ENCODE results near the gene PPP1R1B. TPM values are rescaled to one million over a fixed set of nuclear protein-coding genes. Genes with fewer than 3 reads are reported as not detected.

Gene PPP1R1B
- total RNA-seq, 2 donors from 2014 or later, result not detected

DNA sequence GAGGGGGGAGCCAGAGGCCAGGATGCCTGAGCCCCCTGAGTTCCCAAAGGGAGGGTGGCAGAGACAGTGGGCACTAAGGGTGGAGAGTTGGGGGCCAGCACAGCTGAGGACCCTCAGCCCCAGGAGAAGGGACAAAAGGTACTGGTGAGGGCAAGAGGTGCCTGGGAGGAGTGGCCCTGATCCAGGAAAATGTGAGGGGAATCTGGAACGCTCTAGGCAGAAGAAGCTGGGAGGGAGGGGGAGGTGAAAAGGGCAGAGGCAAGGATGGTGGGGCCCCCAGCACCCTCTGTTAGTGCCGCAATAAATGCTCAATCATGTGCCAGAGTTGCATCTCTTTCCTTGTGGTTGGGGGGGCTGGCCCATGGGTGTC is 39.5 kb downstream of the PPP1R1B start:
- no peak for ATAC-seq (replicated peaks)
- peaks cover 9% of the 10 kb centered on the region for H3K36me3 Mint-ChIP-seq (ENCODE audit: low read depth)
- peaks cover 17% of the 10 kb centered on the region for H3K27me3 Mint-ChIP-seq
- H3K9me3 Mint-ChIP-seq, result no peaks in the 10 kb centered on the region
- no peak overlapping the region for H3K4me3 Mint-ChIP-seq
- no peak overlapping the region for H3K27ac Mint-ChIP-seq
- H3K4me1 Mint-ChIP-seq, result peaks cover 5% of the 10 kb centered on the region

DNA sequence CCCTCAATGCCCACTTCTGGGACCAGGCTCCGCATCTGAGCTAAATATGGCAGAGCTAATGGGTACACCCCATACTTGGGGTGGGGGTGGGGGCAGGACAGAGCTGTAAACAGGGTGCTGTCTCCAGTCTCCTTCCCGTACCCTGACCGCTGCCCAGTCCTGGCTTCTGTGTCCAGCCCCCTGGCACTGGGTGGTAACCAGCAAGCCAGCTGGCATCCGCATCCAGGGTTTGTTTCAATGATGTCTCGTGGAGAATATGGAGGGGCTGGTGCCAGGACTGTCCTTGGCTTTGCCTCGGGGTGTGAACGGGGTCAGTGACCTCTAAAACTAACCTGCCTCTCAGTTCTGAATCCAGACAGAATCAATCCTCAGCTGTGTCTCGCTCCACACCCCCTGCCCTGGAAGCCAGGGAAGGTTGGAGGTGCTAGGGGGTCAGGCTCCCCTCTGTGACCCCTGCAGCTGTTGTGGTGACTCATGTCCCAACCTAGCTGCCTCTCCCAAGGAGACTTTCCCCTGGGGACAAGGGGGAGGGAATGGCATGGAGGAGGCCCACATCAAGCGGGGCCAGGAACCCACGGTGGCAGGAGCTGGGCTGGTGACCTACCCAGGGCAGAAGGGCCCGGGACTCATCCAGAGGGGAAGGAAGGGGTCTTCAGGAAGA is 40.0 kb downstream of the PPP1R1B start:
- no peak for ATAC-seq (replicated peaks)
- peaks cover 17% of the 10 kb centered on the region for H3K27me3 Mint-ChIP-seq
- H3K4me3 Mint-ChIP-seq, result no peak overlapping the region

DNA sequence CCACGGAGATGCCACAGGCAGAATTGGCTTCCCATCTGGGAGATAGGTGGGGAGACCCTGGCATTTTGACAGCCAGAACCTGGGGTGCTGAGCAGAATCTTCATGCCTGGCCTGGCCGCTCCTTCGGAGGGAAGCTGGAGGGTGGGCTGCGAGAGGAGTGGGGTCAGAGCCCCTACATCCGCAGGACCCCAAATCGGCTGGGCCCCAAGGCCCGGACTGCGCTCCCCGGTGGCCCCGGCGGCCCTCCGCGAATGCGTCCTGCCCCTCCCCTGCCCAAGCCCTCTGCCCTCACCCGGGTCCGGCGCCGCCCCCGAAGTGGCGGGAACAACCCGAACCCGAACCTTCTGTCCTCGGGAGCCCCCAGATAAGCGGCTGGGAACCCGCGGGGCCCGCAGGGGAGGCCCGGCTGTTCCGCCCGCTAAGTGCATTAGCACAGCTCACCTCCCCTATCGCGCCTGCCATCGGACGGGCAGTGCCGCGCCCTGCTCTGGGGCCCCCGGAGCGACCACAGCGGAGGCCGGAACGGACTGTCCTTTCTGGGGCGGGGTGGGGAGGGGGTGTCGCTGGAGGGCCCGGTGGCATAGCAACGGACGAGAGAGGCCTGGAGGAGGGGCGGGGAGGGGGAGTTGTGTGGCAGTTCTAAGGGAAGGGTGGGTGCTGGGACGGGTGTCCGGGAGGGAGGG is 40.7 kb downstream of the PPP1R1B start:
- Mint-ChIP-seq H3K4me3 (peak overlapping the region; percentile 48), H3K9me3 (no peaks in the 10 kb centered on the region), H3K27me3 (peaks cover 17% of the 10 kb centered on the region), H3K27ac (no peak overlapping the region), H3K36me3 (ENCODE audit: low read depth) (no peaks in the 10 kb centered on the region), H3K4me1 (peaks cover 10% of the 10 kb centered on the region)
- no peak for ATAC-seq (replicated peaks)

More for the DNA sequence above, 40.0 kb downstream of the PPP1R1B start:
- Mint-ChIP-seq H3K36me3 (ENCODE audit: low read depth) (peaks cover 4% of the 10 kb centered on the region), H3K27ac (no peak overlapping the region), H3K9me3 (no peaks in the 10 kb centered on the region), H3K4me1 (peaks cover 6% of the 10 kb centered on the region)

DNA sequence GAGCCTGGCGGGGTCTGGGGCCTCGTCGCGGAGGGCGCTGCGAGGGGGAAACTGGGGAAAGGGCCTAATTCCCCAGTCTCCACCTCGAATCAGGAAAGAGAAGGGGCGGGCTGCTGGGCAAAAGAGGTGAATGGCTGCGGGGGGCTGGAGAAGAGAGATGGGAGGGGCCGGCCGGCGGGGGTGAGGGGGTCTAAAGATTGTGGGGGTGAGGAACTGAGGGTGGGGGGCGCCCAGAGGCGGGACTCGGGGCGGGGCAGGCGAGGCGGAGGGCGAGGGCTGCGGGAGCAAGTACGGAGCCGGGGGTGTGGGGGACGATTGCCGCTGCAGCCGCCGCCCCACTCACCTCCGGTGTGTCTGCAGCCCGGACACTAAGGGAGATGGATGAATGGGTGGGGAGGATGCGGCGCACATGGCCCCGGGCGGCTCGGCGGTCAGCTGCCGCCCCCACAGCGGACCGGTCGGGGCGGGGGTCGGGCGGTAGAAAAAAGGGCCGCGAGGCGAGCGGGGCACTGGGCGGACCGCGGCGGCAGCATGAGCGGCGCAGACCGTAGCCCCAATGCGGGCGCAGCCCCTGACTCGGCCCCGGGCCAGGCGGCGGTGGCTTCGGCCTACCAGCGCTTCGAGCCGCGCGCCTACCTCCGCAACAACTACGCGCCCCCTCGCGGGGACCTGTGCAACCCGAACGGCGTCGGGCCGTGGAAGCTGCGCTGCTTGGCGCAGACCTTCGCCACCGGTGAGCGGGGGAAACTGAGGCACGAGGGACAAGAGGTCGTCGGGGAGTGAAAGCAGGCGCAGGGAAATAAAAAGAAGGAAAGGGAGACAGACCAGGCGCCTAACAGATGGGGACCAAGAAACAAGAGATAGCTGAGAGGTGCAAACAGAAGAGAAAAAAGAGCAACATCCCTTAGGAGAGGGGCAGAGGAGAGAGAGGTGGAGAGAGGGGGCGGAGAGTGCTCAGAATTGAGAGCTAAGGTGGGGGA is 41.5 kb downstream of the PPP1R1B start, which contains the start of gene PNMT:
TSS of gene PNMT (plus strand) at position 509 of the 980 bp plus-strand sequence. CDS start at position 532, 23 bp downstream.
- Mint-ChIP-seq H3K4me1 (peaks cover 10% of the 10 kb centered on the region), H3K27me3 (peaks cover 17% of the 10 kb centered on the region), H3K27ac (no peak within 1 kb of the TSS), H3K36me3 (ENCODE audit: low read depth) (no peaks in the 10 kb centered on the region), H3K9me3 (no peaks in the 10 kb centered on the region), H3K4me3 (peak within 1 kb of the TSS; percentile 48)
- peak; percentile 70 for ATAC-seq (replicated peaks)

DNA sequence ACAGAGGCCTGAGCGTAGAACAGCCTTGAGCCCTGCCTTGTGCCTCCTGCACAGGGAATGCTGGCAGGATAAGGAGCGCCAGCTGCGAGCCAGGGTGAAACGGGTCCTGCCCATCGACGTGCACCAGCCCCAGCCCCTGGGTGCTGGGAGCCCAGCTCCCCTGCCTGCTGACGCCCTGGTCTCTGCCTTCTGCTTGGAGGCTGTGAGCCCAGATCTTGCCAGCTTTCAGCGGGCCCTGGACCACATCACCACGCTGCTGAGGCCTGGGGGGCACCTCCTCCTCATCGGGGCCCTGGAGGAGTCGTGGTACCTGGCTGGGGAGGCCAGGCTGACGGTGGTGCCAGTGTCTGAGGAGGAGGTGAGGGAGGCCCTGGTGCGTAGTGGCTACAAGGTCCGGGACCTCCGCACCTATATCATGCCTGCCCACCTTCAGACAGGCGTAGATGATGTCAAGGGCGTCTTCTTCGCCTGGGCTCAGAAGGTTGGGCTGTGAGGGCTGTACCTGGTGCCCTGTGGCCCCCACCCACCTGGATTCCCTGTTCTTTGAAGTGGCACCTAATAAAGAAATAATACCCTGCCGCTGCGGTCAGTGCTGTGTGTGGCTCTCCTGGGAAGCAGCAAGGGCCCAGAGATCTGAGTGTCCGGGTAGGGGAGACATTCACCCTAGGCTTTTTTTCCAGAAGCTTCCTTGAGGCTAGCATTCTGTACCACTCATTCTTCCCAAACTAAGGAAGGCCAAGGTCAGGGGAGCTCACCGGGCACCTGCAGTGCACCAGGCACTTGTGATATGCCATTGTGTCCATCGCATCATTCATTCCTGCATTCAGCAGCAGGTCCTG is 43.4 kb downstream of the PPP1R1B start:
- no peak for ATAC-seq (replicated peaks)
- no peaks in the 10 kb centered on the region for H3K9me3 Mint-ChIP-seq
- peaks cover 10% of the 10 kb centered on the region for H3K4me1 Mint-ChIP-seq
- H3K27ac Mint-ChIP-seq, result no peak overlapping the region
- H3K36me3 Mint-ChIP-seq (ENCODE audit: low read depth), result no peaks in the 10 kb centered on the region
- peaks cover 17% of the 10 kb centered on the region for H3K27me3 Mint-ChIP-seq
- H3K4me3 Mint-ChIP-seq, result no peak overlapping the region

DNA sequence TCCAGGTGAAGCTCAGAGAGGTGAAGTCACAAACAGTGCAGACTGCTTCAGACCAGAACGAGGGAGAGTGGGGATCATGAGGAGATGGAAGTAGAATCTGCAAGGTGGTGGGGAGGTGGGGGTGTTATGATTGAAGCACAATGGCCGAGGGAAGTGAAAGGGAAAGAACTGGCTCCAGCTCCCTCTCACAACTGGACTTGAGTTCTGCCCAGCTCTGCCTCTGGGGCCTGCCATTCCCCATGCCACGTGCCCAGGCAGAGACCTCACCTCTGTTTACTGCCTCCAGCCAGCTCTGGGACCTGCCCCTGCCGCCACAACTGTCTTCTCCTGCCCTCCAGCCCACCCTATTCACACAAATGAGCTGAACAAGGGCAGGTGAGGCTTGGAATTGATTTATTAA is 44.0 kb downstream of the PPP1R1B start:
- no peak for ATAC-seq (replicated peaks)
- no peak overlapping the region for H3K4me3 Mint-ChIP-seq
- no peak overlapping the region for H3K27ac Mint-ChIP-seq
- H3K27me3 Mint-ChIP-seq, result peaks cover 17% of the 10 kb centered on the region
- H3K9me3 Mint-ChIP-seq, result no peaks in the 10 kb centered on the region
- peaks cover 10% of the 10 kb centered on the region for H3K4me1 Mint-ChIP-seq
- no peaks in the 10 kb centered on the region for H3K36me3 Mint-ChIP-seq (ENCODE audit: low read depth)

DNA sequence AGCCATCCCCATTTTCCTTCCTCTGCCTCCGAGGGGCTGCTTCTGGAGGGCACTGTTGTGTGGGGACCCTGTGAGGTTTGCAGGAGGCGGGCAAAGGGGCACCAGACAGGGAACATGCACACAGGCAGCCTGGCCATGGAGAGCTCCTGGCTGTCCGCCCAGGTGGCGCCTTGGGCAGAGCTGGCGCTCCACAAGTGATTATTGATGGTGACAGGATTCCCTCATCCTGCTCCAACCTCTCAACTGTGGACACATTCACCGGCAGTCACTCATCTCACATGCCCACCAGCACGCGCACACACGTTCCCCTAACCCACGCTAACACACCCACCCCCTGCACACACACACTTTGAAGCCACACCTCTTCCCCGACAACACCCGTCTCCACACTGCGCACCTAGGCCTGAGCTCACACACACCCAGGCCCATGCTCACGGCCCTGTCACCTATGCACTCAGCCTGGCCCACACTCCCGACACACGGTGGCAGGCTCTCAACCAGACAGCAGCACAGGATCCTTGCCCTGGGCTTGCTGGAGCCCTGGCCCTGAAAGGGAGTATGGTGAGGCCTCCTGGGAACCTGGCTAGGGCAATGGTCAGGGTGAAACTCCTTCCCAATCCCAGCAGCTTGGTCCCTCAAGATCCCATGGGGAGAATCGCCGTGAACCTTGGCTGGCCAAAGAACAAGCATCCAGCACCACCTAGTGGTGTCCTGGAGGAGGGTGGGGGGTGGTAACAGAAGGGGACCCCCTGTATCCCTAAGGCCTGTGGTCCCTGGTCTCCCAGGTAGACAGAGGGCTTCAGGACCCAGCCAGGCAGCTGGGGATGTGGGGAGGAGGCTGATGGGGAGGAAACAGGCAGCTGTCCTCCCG is 45.1 kb downstream of the PPP1R1B start:
- no peak for ATAC-seq (replicated peaks)
- Mint-ChIP-seq H3K4me3 (no peak overlapping the region), H3K27me3 (peaks cover 13% of the 10 kb centered on the region), H3K4me1 (peaks cover 16% of the 10 kb centered on the region), H3K27ac (no peak overlapping the region), H3K9me3 (no peaks in the 10 kb centered on the region), H3K36me3 (ENCODE audit: low read depth) (no peaks in the 10 kb centered on the region)

DNA sequence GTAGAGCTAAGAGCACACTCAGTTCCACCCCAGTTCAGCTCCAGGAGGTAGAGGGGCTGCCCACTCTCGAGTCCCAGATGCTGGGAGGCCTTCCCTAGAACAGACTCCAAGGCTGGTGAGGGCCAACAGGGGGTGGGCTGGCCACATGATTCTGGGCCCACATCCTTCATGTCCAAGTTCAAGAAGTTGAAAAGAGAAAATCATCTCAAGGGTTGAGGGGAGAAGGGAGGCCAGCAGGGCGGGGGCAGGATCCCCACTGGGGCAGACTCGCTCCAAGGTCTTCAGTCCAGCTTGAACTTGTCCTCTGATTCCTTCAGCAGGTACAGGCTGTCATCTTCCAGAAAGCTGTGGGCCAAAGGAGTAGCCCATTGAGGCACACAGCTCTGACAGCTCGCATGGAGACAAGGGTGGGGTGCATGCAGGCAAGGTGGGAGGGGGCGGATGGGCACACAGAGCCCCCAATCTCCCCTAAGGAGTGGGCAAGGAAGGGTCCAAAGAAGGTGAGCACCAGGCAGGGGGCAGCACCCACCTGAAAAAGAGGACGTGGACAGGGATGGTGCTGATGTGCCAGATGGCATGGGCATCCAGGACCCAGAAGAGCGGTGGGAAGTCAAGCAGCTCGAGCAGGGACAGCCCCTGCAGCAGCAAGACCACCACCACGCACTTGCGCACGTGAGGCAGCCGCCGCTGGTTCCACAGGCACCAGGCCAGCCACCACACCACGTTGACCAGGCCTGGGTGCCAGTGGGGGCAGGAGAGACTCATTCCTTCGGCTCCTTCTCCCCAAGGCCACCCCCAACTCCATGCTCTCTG is 46.0 kb downstream of the PPP1R1B start:
- H3K27ac Mint-ChIP-seq, result no peak overlapping the region
- H3K4me1 Mint-ChIP-seq, result peaks cover 20% of the 10 kb centered on the region

DNA sequence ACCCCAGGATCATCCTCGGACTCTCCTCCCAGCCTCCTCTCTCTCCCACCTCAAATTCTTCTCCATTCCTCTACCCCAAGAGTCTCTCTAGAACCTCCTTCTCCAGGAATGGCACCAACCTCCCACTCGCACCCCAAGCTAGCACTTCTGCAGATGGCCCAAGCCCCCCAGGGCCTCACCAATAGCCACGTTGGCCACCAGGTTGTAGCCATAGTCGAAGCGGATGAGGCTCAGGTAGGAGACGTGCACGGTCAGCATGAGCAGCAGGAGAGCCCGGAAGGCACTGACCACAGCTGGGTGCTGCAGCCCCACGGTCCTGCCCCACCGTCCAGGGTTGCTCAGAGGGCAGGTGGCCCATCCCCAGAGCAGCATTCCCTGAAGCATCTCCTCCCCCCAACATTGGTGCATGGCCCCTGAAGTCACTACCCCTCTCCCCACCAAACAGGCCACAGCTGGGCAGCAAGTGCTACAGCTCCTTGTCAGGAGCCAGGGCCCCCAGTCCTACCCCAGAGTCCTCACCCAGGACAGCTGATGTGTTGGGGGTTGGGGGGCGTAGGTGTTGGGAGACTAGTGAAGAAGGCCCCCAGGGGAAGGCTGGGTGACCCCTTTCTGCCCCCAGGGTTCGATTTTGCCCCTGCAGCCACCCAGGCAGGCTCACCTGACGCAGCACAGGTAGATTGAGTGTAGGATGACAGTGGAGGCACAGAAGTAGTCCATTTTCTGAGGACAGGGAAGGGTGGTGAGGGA is 46.8 kb downstream of the PPP1R1B start:
- no peak overlapping the region for H3K4me3 Mint-ChIP-seq
- H3K4me1 Mint-ChIP-seq, result peaks cover 17% of the 10 kb centered on the region
- ATAC-seq (replicated peaks), result no peak
- H3K36me3 Mint-ChIP-seq (ENCODE audit: low read depth), result no peaks in the 10 kb centered on the region
- H3K9me3 Mint-ChIP-seq, result no peaks in the 10 kb centered on the region
- H3K27ac Mint-ChIP-seq, result no peak overlapping the region
- peaks cover 11% of the 10 kb centered on the region for H3K27me3 Mint-ChIP-seq

More for the DNA sequence above, 46.0 kb downstream of the PPP1R1B start:
- Mint-ChIP-seq H3K27me3 (peaks cover 13% of the 10 kb centered on the region), H3K9me3 (no peaks in the 10 kb centered on the region), H3K4me3 (no peak overlapping the region), H3K36me3 (ENCODE audit: low read depth) (no peaks in the 10 kb centered on the region)
- ATAC-seq (replicated peaks), result no peak

DNA sequence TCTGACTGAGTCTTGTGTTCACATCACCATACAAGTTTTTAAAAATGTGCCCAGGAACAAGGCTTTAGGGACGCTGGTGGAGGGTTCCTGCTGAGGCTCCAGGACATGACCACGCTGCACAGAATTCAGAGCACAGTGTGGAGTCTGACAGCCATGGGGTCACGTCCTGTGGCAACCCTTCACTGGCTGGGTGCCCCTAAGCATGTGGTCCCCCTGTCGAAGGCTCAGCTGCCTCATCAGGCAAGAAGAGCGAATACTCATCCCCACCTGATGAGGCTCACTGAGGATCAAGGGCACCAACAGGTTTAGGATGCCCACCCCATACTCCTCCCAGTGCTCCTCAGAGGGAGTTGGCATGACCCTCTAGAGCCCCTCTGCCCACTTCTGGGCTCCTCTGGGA is 47.4 kb downstream of the PPP1R1B start:
- Mint-ChIP-seq H3K27ac (no peak overlapping the region), H3K36me3 (ENCODE audit: low read depth) (no peaks in the 10 kb centered on the region), H3K4me3 (no peak overlapping the region), H3K9me3 (no peaks in the 10 kb centered on the region), H3K27me3 (peaks cover 7% of the 10 kb centered on the region), H3K4me1 (peaks cover 20% of the 10 kb centered on the region)
- no peak for ATAC-seq (replicated peaks)

DNA sequence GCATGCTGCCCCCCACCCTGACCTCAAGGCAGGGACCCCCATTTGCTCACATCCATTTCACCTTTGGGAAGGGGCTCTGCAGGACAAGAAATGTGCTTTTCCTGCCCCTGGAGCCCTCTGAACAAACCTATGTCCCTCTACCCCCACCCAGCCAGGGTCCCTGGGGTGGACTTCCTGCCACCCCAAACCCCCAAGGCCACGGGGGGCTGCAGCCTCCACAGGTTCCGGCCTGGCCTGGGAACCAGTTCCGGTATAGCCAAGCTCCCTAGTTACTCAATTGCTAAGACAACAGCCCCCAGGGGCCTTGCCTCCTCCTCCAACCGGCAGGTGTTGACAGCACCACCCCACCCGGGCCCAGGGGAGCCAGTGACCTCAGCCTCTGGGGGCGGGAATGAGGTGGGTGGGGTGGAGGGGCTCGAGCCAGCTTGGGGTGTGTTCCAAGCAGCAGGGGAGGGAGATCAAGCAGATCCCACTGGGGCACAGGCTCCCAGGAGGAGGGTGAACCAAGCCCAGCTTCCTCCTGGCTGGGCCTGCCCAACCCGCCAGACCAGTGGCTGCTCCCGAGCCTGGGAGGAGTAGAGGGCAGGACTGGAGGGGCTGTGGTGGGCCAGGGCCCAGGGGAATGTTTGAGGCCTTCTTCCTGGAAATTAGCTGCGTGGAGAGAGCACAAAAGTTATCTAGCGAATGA is 48.1 kb downstream of the PPP1R1B start:
- Mint-ChIP-seq H3K4me1 (peaks cover 27% of the 10 kb centered on the region), H3K4me3 (no peak overlapping the region), H3K36me3 (ENCODE audit: low read depth) (no peaks in the 10 kb centered on the region), H3K9me3 (no peaks in the 10 kb centered on the region), H3K27ac (peak overlapping the region; percentile 57), H3K27me3 (peaks cover 4% of the 10 kb centered on the region)
- no peak for ATAC-seq (replicated peaks)

Measured in activated T-helper 17 cell treated with anti-CD3 and anti-CD28 coated beads, Interleukin-2, amount 50 U/mL, for 72 hours (primary cell).